Liver (tissue), 9 donors: ENCODE measurements around the gene KLHL40. TPM values are rescaled to one million over a fixed set of nuclear protein-coding genes. Genes with fewer than 3 reads are reported as not detected.

Source experiments
- DNase-seq: peaks from one replicate; pipeline ENCODE4 v3.0.0-alpha.2; 2017; ENCODE audit warnings: low spot score
- H3K27ac ChIP-seq, 2 donors: one replicate each; pipeline ENCODE4 v1.7.0; 2013; ENCODE audit warnings: inconsistent platforms in 2 of 2, low read length in 2 of 2, control low read depth in 1 of 2, low read depth in 1 of 2, mild to moderate bottlenecking in 1 of 2
- H3K27me3 ChIP-seq, 4 donors: one replicate each; pipeline versions ENCODE4 v1.6.1 to v1.7.0; 2013; ENCODE audit warnings: low read length in 3 of 4, inconsistent platforms in 1 of 4, mild to moderate bottlenecking in 1 of 4, moderate library complexity in 1 of 4; ENCODE audit not compliant: control insufficient read depth in 4 of 4, insufficient read depth in 4 of 4
- H3K36me3 ChIP-seq, 4 donors: one replicate each; pipeline versions ENCODE4 v1.6.1 to v1.7.0; 2013; ENCODE audit warnings: low read length in 3 of 4, mild to moderate bottlenecking in 3 of 4, low read depth in 1 of 4, moderate library complexity in 1 of 4; ENCODE audit not compliant: control insufficient read depth in 4 of 4, insufficient read depth in 3 of 4
- H3K4me1 ChIP-seq, 4 donors: one replicate each; pipeline versions ENCODE4 v1.6.1 to v1.7.0; 2013; ENCODE audit warnings: low read length in 3 of 4, mild to moderate bottlenecking in 3 of 4, moderate library complexity in 1 of 4; ENCODE audit not compliant: control insufficient read depth in 4 of 4, insufficient read depth in 4 of 4
- H3K4me3 ChIP-seq, 3 donors: one replicate each; pipeline versions ENCODE4 v1.6.1 to v1.7.0; 2013; ENCODE audit warnings: low read length in 3 of 3, control low read depth in 1 of 3, low read depth in 1 of 3, mild to moderate bottlenecking in 1 of 3
- H3K9ac ChIP-seq, 2 donors: one replicate each; pipeline ENCODE4 v1.7.0; 2013; ENCODE audit warnings: low read length in 2 of 2, mild to moderate bottlenecking in 2 of 2, moderate library complexity in 2 of 2, control low read depth in 1 of 2, low read depth in 1 of 2
- H3K9me3 ChIP-seq, 4 donors: one replicate each; pipeline versions ENCODE4 v1.6.1 to v1.7.0; 2013; ENCODE audit warnings: low read length in 3 of 4; ENCODE audit not compliant: control insufficient read depth in 4 of 4
- EGR1 ChIP-seq, 2 donors: IDR thresholded peaks; 2 replicates each; pipeline ENCODE4 v1.6.1; 2016 to 2018; ENCODE audit warnings: antibody characterized with exemption in 2 of 2, low read depth in 2 of 2
- FOXA1 ChIP-seq: IDR thresholded peaks from 2 replicates; pipeline ENCODE4 v1.6.1; 2016; ENCODE audit warnings: antibody characterized with exemption
- FOXA2 ChIP-seq: IDR thresholded peaks from 2 replicates; pipeline ENCODE4 v1.6.1; 2016; ENCODE audit warnings: antibody characterized with exemption
- GABPA ChIP-seq, 2 donors: IDR thresholded peaks in 1 of 2; conservative IDR thresholded peaks in 1 of 2; 2 replicates each; pipeline ENCODE4 v1.6.1; 2016; ENCODE audit warnings: antibody characterized with exemption in 2 of 2, mild to moderate bottlenecking in 1 of 2, moderate library complexity in 1 of 2
- HNF4A ChIP-seq, 2 donors: conservative IDR thresholded peaks; 2 replicates each; pipeline ENCODE4 v1.6.1; 2016; ENCODE audit warnings: antibody characterized with exemption in 2 of 2, mild to moderate bottlenecking in 2 of 2
- HNF4G ChIP-seq: IDR thresholded peaks from 2 replicates; pipeline ENCODE4 v1.6.1; 2016; ENCODE audit warnings: antibody characterized with exemption
- JUND ChIP-seq, 2 donors: IDR thresholded peaks; 2 replicates each; pipeline ENCODE4 v1.6.1; 2016; ENCODE audit warnings: antibody characterized with exemption in 2 of 2
- NR2F2 ChIP-seq: IDR thresholded peaks from 2 replicates; pipeline ENCODE4 v1.6.1; 2016; ENCODE audit warnings: antibody characterized with exemption
- RAD21 ChIP-seq, 2 donors: IDR thresholded peaks; 2 replicates each; pipeline ENCODE4 v1.6.1; 2016; ENCODE audit warnings: antibody characterized with exemption in 2 of 2, mild to moderate bottlenecking in 2 of 2
- RXRA ChIP-seq, 2 donors: IDR thresholded peaks; 2 replicates each; pipeline ENCODE4 v1.6.1; 2017 to 2018; ENCODE audit warnings: antibody characterized with exemption in 2 of 2, mild to moderate bottlenecking in 1 of 2
- SP1 ChIP-seq: IDR thresholded peaks from 2 replicates; pipeline ENCODE4 v1.6.1; 2018; ENCODE audit warnings: antibody characterized with exemption, mild to moderate bottlenecking
- TAF1 ChIP-seq: conservative IDR thresholded peaks from 2 replicates; pipeline ENCODE4 v1.6.1; 2016; ENCODE audit warnings: antibody characterized with exemption, mild to moderate bottlenecking
- YY1 ChIP-seq: IDR thresholded peaks from 2 replicates; pipeline ENCODE4 v1.6.1; 2016; ENCODE audit warnings: antibody characterized with exemption, mild to moderate bottlenecking
- WGBS: extraction: QIAGEN DNeasy Blood & Tissue Kit; methylation state at CpG from one replicate; pipeline ENCODE4 v1.1.7; 2013; 5-methylcytosine and 5-hydroxymethylcytosine counted together
- polyA plus RNA-seq, 2 donors: library from polyadenylated mRNA; stranded (reverse) in 1 of 2; unstranded in 1 of 2; fragments of 200-250 nt in 1 of 2; fragments of >200 nt in 1 of 2; fragmentation: Nextera tagmentation in 1 of 2; extraction: Ambion mirVana in 1 of 2; gene quantifications; one replicate each; pipeline versions ENCODE4 v1.2.1 to v1.2.3, GENCODE V29; 2013 to 2015
- total RNA-seq, 2 donors: library from RNA; depleted of rRNA; stranded (reverse); fragments of >200 nt; gene quantifications; one replicate each; pipeline ENCODE4 v1.2.3, GENCODE V29; 2014
- TF ChIP-seq, protein P1 (sequence below): IDR thresholded peaks from 2 replicates; pipeline ENCODE4 v1.6.1; 2016; ENCODE audit warnings: antibody characterized with exemption
- TF ChIP-seq, protein P2 (sequence below): IDR thresholded peaks from 2 replicates; pipeline ENCODE4 v1.6.1; 2016; ENCODE audit warnings: antibody characterized with exemption, mild to moderate bottlenecking
- TF ChIP-seq, protein P3 (sequence below): IDR thresholded peaks from 2 replicates; pipeline ENCODE4 v1.6.1; 2016; ENCODE audit warnings: antibody characterized with exemption
- TF ChIP-seq, protein P4 (sequence below): fragments of 150-350 bp; IDR thresholded peaks from 2 replicates; pipeline ENCODE4 v1.5.1; 2017; ENCODE audit warnings: improper control_type of control experiment, low read depth, low read length; ENCODE audit not compliant: missing input control
- TF ChIP-seq, protein P5 (sequence below): IDR thresholded peaks from 2 replicates; pipeline ENCODE4 v1.6.1; 2016; ENCODE audit warnings: antibody characterized with exemption
- donor health status: healthy.
- donor health status: healthy.
- donor health status: healthy.
- donor health status: healthy.
- donor health status: healthy.

KLHL40 gene
- total and polyA plus RNA-seq, 4 donors: not detected

DNA sequence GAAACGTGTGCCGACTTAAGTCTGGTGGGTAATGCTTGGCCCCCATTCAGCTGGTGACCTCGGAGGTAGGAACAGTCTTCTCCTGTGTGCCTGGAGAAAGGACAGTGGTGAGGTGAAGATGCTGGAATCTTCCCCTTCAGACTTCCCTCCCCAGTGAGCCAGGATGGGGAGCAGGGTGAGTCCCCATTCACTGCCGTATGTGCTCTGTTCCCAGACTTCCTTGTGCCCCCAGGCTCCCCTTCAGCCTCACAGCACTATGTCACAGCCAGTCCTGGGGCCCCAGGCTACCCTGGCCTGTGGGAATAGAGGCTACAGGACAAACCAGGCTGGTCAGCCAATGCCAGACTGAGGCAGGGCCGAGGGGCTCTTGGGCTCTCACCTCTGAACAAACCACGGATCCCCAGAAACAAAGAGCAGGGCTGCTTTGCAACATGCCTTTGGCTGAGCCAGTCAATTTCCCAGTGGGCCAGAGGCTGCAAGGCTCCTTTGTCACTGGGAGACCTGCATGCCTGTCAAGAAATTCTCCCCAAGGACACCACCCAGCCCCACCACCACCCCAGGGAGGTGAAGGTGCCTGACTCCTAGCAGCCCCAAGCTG lies 49.0 kb downstream of the KLHL40 start:
- Histone ChIP-seq H3K27ac (no peak overlapping the region), H3K36me3 (no peaks in the 10 kb centered on the region), H3K4me3 (no peak overlapping the region), H3K9me3 (no peaks in the 10 kb centered on the region), H3K9ac (no peak overlapping the region), H3K4me1 (no peaks in the 10 kb centered on the region), H3K27me3 (no peaks in the 10 kb centered on the region)
- DNase-seq: peak; percentile 10
- WGBS: 91% methylated on average over 6 of the region's 6 CpGs
- no peak for TF ChIP-seq EGR1 (IDR thresholded peaks at IDR 0.05; ENCODE audit: low read depth in 2 of 2)
- TF ChIP-seq, protein P1, sequence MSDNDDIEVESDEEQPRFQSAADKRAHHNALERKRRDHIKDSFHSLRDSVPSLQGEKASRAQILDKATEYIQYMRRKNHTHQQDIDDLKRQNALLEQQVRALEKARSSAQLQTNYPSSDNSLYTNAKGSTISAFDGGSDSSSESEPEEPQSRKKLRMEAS: no peak
- TF ChIP-seq, protein P2, sequence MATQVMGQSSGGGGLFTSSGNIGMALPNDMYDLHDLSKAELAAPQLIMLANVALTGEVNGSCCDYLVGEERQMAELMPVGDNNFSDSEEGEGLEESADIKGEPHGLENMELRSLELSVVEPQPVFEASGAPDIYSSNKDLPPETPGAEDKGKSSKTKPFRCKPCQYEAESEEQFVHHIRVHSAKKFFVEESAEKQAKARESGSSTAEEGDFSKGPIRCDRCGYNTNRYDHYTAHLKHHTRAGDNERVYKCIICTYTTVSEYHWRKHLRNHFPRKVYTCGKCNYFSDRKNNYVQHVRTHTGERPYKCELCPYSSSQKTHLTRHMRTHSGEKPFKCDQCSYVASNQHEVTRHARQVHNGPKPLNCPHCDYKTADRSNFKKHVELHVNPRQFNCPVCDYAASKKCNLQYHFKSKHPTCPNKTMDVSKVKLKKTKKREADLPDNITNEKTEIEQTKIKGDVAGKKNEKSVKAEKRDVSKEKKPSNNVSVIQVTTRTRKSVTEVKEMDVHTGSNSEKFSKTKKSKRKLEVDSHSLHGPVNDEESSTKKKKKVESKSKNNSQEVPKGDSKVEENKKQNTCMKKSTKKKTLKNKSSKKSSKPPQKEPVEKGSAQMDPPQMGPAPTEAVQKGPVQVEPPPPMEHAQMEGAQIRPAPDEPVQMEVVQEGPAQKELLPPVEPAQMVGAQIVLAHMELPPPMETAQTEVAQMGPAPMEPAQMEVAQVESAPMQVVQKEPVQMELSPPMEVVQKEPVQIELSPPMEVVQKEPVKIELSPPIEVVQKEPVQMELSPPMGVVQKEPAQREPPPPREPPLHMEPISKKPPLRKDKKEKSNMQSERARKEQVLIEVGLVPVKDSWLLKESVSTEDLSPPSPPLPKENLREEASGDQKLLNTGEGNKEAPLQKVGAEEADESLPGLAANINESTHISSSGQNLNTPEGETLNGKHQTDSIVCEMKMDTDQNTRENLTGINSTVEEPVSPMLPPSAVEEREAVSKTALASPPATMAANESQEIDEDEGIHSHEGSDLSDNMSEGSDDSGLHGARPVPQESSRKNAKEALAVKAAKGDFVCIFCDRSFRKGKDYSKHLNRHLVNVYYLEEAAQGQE: no peak
- TF ChIP-seq RAD21 (IDR thresholded peaks at IDR 0.05): no peak
- TF ChIP-seq RXRA (IDR thresholded peaks at IDR 0.05): no peak
- TF ChIP-seq HNF4A (conservative IDR thresholded peaks at IDR 0.05): no peak
- no peak for TF ChIP-seq HNF4G

DNA sequence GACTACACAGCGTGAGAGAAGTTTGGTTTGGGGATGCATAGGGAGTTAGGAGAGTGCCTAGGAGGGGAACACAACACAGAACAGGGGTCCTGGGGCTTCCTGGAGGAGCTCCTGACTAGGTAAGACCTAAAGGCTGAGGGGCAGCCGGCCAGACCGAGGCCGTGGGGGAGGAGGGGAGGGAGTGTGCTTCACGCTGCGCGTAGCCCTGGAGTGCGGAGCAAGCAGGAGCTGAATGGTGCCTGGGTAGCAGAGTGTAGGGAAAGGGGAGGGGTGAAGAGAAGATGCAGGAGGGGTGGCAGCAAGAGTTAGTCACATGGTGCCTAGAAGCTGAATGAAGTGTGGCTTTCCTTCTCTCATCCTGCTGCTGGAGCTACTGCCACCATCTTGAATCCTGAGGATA lies 49.7 kb downstream of the KLHL40 start:
- DNase-seq: peak; percentile 14
- Histone ChIP-seq H3K4me1 (no peaks in the 10 kb centered on the region), H3K9me3 (no peaks in the 10 kb centered on the region), H3K27me3 (no peaks in the 10 kb centered on the region), H3K9ac (no peak overlapping the region), H3K4me3 (no peak overlapping the region), H3K36me3 (no peaks in the 10 kb centered on the region), H3K27ac (no peak overlapping the region)
- no peak for TF ChIP-seq TAF1
- TF ChIP-seq RAD21 (IDR thresholded peaks at IDR 0.05): no peak
- TF ChIP-seq EGR1 (IDR thresholded peaks at IDR 0.05; ENCODE audit: low read depth in 2 of 2): no peak
- no peak for TF ChIP-seq HNF4G
- TF ChIP-seq, protein P3, sequence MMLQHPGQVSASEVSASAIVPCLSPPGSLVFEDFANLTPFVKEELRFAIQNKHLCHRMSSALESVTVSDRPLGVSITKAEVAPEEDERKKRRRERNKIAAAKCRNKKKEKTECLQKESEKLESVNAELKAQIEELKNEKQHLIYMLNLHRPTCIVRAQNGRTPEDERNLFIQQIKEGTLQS: no peak
- TF ChIP-seq HNF4A (conservative IDR thresholded peaks at IDR 0.05): no peak
- TF ChIP-seq, protein P4, sequence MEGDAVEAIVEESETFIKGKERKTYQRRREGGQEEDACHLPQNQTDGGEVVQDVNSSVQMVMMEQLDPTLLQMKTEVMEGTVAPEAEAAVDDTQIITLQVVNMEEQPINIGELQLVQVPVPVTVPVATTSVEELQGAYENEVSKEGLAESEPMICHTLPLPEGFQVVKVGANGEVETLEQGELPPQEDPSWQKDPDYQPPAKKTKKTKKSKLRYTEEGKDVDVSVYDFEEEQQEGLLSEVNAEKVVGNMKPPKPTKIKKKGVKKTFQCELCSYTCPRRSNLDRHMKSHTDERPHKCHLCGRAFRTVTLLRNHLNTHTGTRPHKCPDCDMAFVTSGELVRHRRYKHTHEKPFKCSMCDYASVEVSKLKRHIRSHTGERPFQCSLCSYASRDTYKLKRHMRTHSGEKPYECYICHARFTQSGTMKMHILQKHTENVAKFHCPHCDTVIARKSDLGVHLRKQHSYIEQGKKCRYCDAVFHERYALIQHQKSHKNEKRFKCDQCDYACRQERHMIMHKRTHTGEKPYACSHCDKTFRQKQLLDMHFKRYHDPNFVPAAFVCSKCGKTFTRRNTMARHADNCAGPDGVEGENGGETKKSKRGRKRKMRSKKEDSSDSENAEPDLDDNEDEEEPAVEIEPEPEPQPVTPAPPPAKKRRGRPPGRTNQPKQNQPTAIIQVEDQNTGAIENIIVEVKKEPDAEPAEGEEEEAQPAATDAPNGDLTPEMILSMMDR: no peak
- TF ChIP-seq FOXA1: no peak
- TF ChIP-seq GABPA (IDR thresholded peaks at IDR 0.05 in 1 of 2, conservative IDR thresholded peaks at IDR 0.05 in 1 of 2): no peak
- TF ChIP-seq, protein P5, sequence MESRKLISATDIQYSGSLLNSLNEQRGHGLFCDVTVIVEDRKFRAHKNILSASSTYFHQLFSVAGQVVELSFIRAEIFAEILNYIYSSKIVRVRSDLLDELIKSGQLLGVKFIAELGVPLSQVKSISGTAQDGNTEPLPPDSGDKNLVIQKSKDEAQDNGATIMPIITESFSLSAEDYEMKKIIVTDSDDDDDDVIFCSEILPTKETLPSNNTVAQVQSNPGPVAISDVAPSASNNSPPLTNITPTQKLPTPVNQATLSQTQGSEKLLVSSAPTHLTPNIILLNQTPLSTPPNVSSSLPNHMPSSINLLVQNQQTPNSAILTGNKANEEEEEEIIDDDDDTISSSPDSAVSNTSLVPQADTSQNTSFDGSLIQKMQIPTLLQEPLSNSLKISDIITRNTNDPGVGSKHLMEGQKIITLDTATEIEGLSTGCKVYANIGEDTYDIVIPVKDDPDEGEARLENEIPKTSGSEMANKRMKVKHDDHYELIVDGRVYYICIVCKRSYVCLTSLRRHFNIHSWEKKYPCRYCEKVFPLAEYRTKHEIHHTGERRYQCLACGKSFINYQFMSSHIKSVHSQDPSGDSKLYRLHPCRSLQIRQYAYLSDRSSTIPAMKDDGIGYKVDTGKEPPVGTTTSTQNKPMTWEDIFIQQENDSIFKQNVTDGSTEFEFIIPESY: no peak
- no peak for TF ChIP-seq NR2F2
- TF ChIP-seq, protein P1: no peak
- no peak for TF ChIP-seq YY1
- no peak for TF ChIP-seq FOXA2
- TF ChIP-seq RXRA (IDR thresholded peaks at IDR 0.05): no peak
- TF ChIP-seq SP1: no peak
- no peak for TF ChIP-seq JUND (IDR thresholded peaks at IDR 0.05)
- TF ChIP-seq, protein P2: no peak
- 80% methylated on average over 8 of the region's 8 CpGs for WGBS
